Gastroesophageal sphincter (tissue), 3 donors: ENCODE results near the gene CEP78.

Experiments
- EP300 ChIP-seq: sonication (generic); formaldehyde crosslinking; IDR thresholded peaks from one replicate; pipeline ENCODE4 v1.6.1; 2017; ENCODE audit warnings: antibody characterized with exemption, mild to moderate bottlenecking
- TF ChIP-seq, protein P1 (sequence below), 4 experiments: fragments of 200-600 bp in 2 of 4; fragments of 450-650 bp in 2 of 4; sonication (generic) in 1 of 4; IDR thresholded peaks; one replicate each; pipeline ENCODE4 v1.5.1; 2017 to 2019; ENCODE audit warnings: antibody characterized with exemption in 4 of 4, mild to moderate bottlenecking in 2 of 4, moderate library complexity in 2 of 4

DNA sequence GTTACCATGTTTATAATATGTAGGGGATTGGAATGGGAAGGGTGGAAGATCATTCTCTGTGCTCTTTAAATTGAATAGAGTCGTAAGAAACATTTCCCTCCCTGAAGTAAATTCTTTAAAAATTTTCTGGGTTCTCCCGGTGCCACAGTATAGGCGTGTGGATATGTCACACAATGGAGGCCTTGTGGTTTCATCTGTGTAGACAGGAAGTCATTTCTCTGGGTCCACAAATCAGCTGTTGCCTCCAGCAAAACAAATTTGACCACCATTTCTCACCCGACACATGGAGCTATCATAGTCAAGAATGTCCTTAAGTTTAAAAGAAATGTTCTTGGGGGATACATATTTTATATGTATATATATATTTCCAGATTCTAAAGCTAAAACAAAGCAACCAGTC, 17.4 kb downstream of the CEP78 start:
- TF ChIP-seq EP300, result no peak
- TF ChIP-seq, protein P1, sequence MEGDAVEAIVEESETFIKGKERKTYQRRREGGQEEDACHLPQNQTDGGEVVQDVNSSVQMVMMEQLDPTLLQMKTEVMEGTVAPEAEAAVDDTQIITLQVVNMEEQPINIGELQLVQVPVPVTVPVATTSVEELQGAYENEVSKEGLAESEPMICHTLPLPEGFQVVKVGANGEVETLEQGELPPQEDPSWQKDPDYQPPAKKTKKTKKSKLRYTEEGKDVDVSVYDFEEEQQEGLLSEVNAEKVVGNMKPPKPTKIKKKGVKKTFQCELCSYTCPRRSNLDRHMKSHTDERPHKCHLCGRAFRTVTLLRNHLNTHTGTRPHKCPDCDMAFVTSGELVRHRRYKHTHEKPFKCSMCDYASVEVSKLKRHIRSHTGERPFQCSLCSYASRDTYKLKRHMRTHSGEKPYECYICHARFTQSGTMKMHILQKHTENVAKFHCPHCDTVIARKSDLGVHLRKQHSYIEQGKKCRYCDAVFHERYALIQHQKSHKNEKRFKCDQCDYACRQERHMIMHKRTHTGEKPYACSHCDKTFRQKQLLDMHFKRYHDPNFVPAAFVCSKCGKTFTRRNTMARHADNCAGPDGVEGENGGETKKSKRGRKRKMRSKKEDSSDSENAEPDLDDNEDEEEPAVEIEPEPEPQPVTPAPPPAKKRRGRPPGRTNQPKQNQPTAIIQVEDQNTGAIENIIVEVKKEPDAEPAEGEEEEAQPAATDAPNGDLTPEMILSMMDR (IDR thresholded peaks at IDR 0.05), result no peak
